HCT116 (cell line): Measurements from ENCODE around the gene ZNF398. TPM values are rescaled to one million over a fixed set of nuclear protein-coding genes. Genes with fewer than 3 reads are reported as not detected.

Experiments used
- ATAC-seq: fragments of 200-7000 bp; cut with Tn5 transposase; 2 replicates; pipeline ENCODE4 v1.9.1; 2020; ENCODE audit warnings: mild to moderate bottlenecking, moderate library complexity
- BruUV-seq: library from RNA; stranded (reverse); fragments of 400-500 nt; replicated peaks from 2 replicates; lab custom pipeline; 2021; lab: Mats Ljungman, UMichigan
- CTCF ChIA-PET: fragments of 300-600 bp; sonication (Branson Sonifier 250); formaldehyde crosslinking; loops from one replicate; lab custom pipeline; 2021; ENCODE audit warnings: antibody characterized with exemption; lab: Charles Lee
- POLR2A ChIA-PET: fragments of 300-600, 350-600 bp; sonication (Branson Sonifier 250); formaldehyde crosslinking; loops from one replicate; lab custom pipeline; 2021; ENCODE audit warnings: antibody characterized with exemption; lab: Charles Lee
- RAD21 ChIA-PET, 2 experiments: fragments of 300-600 bp; sonication (Branson Sonifier 250); formaldehyde crosslinking; loops; one replicate each; lab custom pipeline; 2023; ENCODE audit warnings: low total read pairs in 2 of 2; ENCODE audit not compliant: uncharacterized antibody in 2 of 2, unreplicated experiment in 2 of 2, low non-redundant PET in 1 of 2; lab: Charles Lee
- DNase-seq: peaks from one replicate; pipeline ENCODE4 v3.0.0-alpha.2; 2010; ENCODE audit warnings: low read depth, low spot score
- H2AFZ ChIP-seq: fragments of 200-600 bp; shearing (Covaris generic), sonication (generic); 2 replicates; pipeline ENCODE4 v1.6.1; 2017; ENCODE audit warnings: low read depth, mixed run types, mixed read lengths, antibody characterized with exemption, low read length; ENCODE audit not compliant: poor library complexity, severe bottlenecking
- H3K27ac ChIP-seq: 2 replicates; pipeline ENCODE4 v1.5.1; 2012; ENCODE audit warnings: low read depth, low read length
- H3K27me3 ChIP-seq: fragments of 200-600 bp; sonication (generic); 2 replicates; pipeline ENCODE4 v1.6.1; 2016; ENCODE audit warnings: mixed run types, low read length, mixed read lengths; ENCODE audit not compliant: insufficient read depth
- H3K36me3 ChIP-seq, 2 experiments: fragments of 200-500 bp in 1 of 2; fragments of 200-600 bp in 1 of 2; sonication (Bioruptor generic) in 1 of 2; sonication (generic) in 1 of 2; 2 replicates each; pipeline versions ENCODE4 v1.5.1 to v1.6.1; 2014 to 2016; ENCODE audit warnings: low read length in 2 of 2, inconsistent platforms in 1 of 2, mixed read lengths in 1 of 2, mixed run types in 1 of 2; ENCODE audit not compliant: insufficient read depth in 2 of 2, control insufficient read depth in 1 of 2
- H3K4me1 ChIP-seq, 2 experiments: fragments of 200-600 bp in 1 of 2; sonication (generic) in 1 of 2; 2 replicates each; pipeline versions ENCODE4 v1.5.1 to v1.6.1; 2012 to 2017; ENCODE audit warnings: low read length in 2 of 2, inconsistent platforms in 1 of 2, mild to moderate bottlenecking in 1 of 2, mixed read lengths in 1 of 2, mixed run types in 1 of 2, moderate library complexity in 1 of 2; ENCODE audit not compliant: insufficient read depth in 2 of 2, control insufficient read depth in 1 of 2
- H3K4me2 ChIP-seq: fragments of 200-600 bp; sonication (generic); 2 replicates; pipeline ENCODE4 v1.6.1; 2017; ENCODE audit warnings: mixed run types, low read length, mixed read lengths
- H3K4me3 ChIP-seq, 2 experiments: fragments of 200-600 bp in 1 of 2; sonication (generic) in 1 of 2; replicated peaks in 1 of 2; 2 replicates each; pipeline ENCODE4 v1.5.1; 2011 to 2016; ENCODE audit warnings: low read length in 2 of 2, control low read depth in 1 of 2, low read depth in 1 of 2, mild to moderate bottlenecking in 1 of 2, mixed read lengths in 1 of 2, mixed run types in 1 of 2
- H3K79me2 ChIP-seq: fragments of 200-600 bp; sonication (generic); 2 replicates; pipeline ENCODE4 v1.6.1; 2017; ENCODE audit warnings: mild to moderate bottlenecking, mixed run types, low read length, moderate library complexity, mixed read lengths; ENCODE audit not compliant: insufficient read depth
- H3K9ac ChIP-seq: fragments of 200-600 bp; sonication (generic); 2 replicates; pipeline ENCODE4 v1.6.1; 2016; ENCODE audit warnings: low read length, mixed read lengths
- H3K9me2 ChIP-seq: fragments of 200-600 bp; sonication (generic), shearing (Covaris generic); 2 replicates; pipeline ENCODE4 v1.6.1; 2017; ENCODE audit warnings: mixed run types, mild to moderate bottlenecking, moderate library complexity; ENCODE audit not compliant: insufficient read depth
- H3K9me3 ChIP-seq, 2 experiments: fragments of 200-500 bp in 1 of 2; fragments of 200-600 bp in 1 of 2; sonication (Bioruptor generic) in 1 of 2; sonication (generic) in 1 of 2; 2 replicates each; pipeline ENCODE4 v1.6.1; 2014 to 2017; ENCODE audit warnings: low read length in 2 of 2, mixed read lengths in 2 of 2, inconsistent platforms in 1 of 2, low read depth in 1 of 2, mild to moderate bottlenecking in 1 of 2, mixed run types in 1 of 2, moderate library complexity in 1 of 2; ENCODE audit not compliant: control insufficient read depth in 1 of 2, insufficient read depth in 1 of 2
- H4K20me1 ChIP-seq: fragments of 200-600 bp; sonication (generic), shearing (Covaris generic); 2 replicates; pipeline ENCODE4 v1.6.1; 2017; ENCODE audit warnings: mixed run types, mild to moderate bottlenecking, moderate library complexity; ENCODE audit not compliant: insufficient read depth
- CEBPB ChIP-seq: IDR thresholded peaks from 2 replicates; pipeline ENCODE4 v1.6.1; 2012; ENCODE audit warnings: low read depth
- FOSL1 ChIP-seq: IDR thresholded peaks from 2 replicates; pipeline ENCODE4 v1.6.1; 2012; ENCODE audit warnings: low read depth
- JUND ChIP-seq: IDR thresholded peaks from 2 replicates; pipeline ENCODE4 v1.6.1; 2012
- POLR2A ChIP-seq: IDR thresholded peaks from 2 replicates; pipeline ENCODE4 v1.7.0; 2011; ENCODE audit warnings: borderline replicate concordance; ENCODE audit not compliant: insufficient read depth, insufficient read length; ENCODE audit errors: extremely low read depth
- POLR2AphosphoS5 ChIP-seq: IDR thresholded peaks from 2 replicates; pipeline ENCODE4 v1.6.1; 2011; ENCODE audit warnings: mild to moderate bottlenecking, low read depth, low read length, moderate library complexity
- SP1 ChIP-seq: IDR thresholded peaks from 2 replicates; pipeline ENCODE4 v1.6.1; 2012; ENCODE audit warnings: low read depth
- SRF ChIP-seq: IDR thresholded peaks from 2 replicates; pipeline ENCODE4 v1.6.1; 2012; ENCODE audit warnings: low read depth
- YY1 ChIP-seq: IDR thresholded peaks from 2 replicates; pipeline ENCODE4 v1.6.1; 2011; ENCODE audit warnings: low read length, low read depth, moderate library complexity, mild to moderate bottlenecking; ENCODE audit not compliant: insufficient replicate concordance; ENCODE audit errors: extremely low read depth
- ZFX ChIP-seq: fragments of 450-650 bp; IDR thresholded peaks from 2 replicates; pipeline ENCODE4 v1.6.1; 2017
- intact Hi-C: fragments of 100-400 bp; cut with micrococcal nuclease; formaldehyde crosslinking; loops from 2 replicates; pipeline ENCODE4 v1.10.0; 2022
- total RNA-seq: library from RNA; stranded (reverse); gene quantifications from one replicate; pipeline ENCODE4 v1.2.1, GENCODE V29; 2021; ENCODE audit not compliant: unreplicated experiment
- TF ChIP-seq, protein P1 (sequence below), 3 experiments: fragments of 200-600 bp in 1 of 3; sonication (generic) in 1 of 3; IDR thresholded peaks in 2 of 3; conservative IDR thresholded peaks in 1 of 3; 2 replicates each; pipeline ENCODE4 v1.5.1; 2012 to 2017; ENCODE audit warnings: low read depth in 2 of 3, low read length in 2 of 3, antibody characterized with exemption in 1 of 3, borderline replicate concordance in 1 of 3, control low read depth in 1 of 3, mild to moderate bottlenecking in 1 of 3, mixed read lengths in 1 of 3, mixed run types in 1 of 3, moderate library complexity in 1 of 3; ENCODE audit not compliant: insufficient read depth in 1 of 3
- TF ChIP-seq, protein P2 (sequence below): IDR thresholded peaks from 2 replicates; pipeline ENCODE4 v1.6.1; 2012

ZNF398 gene
- total RNA-seq, 1 experiment from 2014 or later: 14.1 TPM

DNA sequence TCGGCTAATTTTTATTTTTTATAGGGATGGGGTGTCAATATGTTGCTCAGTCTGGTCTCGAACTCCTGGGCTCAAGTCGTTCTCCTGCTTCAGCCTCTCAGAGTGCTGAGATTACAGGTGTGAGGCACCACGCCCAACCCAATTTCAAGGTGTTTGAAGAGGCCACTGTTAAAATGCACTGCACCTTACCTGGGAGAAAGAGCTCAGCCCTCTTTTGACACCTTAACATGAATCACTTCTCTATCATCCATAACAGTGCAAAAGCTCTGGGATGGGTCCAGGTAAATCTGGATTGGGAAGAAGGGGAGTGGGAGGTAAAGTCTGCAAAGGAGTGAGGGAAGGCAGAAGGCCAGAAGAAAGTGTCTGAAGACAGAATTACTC is 47.5 kb downstream of the ZNF398 start:
- H3K9ac ChIP-seq: peak overlapping the region; percentile 89
- no peak; the same call in 1 of the 2 replicates for ATAC-seq
- TF ChIP-seq SRF (no peak), JUND (no peak), CEBPB (no peak), SP1 (no peak)
- peak overlapping the region; percentile 77 for H3K4me2 ChIP-seq
- H3K9me3 ChIP-seq: 0 out of 4 replicates have a peak, but pooled peaks cover 0 to 3% of the 10 kb centered on the region in 2 experiments
- no peak for DNase-seq
- H3K9me2 ChIP-seq: no peaks in the 10 kb centered on the region
- no peaks in the 10 kb centered on the region for H4K20me1 ChIP-seq
- H3K27me3 ChIP-seq: no peaks in the 10 kb centered on the region
- RAD21 ChIA-PET: interaction anchor here in 1 of 2 experiments (0.6 kb wide), 1 partner anchor 46 kb away, joined by 5 read pairs; no protein-coding TSS in a partner anchor
- BruUV-seq: no TSS peak
- H3K36me3 ChIP-seq: peaks cover 19 to 22% of the 10 kb centered on the region in 2 experiments
- H3K4me3 ChIP-seq: peak overlapping the region; percentile 91 to 95
- H3K27ac ChIP-seq: peak overlapping the region; percentile 99
- intact Hi-C loops: loop anchor here (5.0 kb wide), 1 partner anchor 38 kb away; no protein-coding TSS in a partner anchor
- peaks cover 10 to 17% of the 10 kb centered on the region in 2 experiments for H3K4me1 ChIP-seq
- CTCF ChIA-PET: interaction anchor here (1.2 to 1.7 kb wide), 4 partner anchors 9 to 129 kb away, joined by 4 to 9 read pairs (median 6); partner anchors contain the start of gene ZNF398
- H3K79me2 ChIP-seq: peaks cover 41% of the 10 kb centered on the region
- H2AFZ ChIP-seq: peak overlapping the region; percentile 83
- POLR2A ChIA-PET: interaction anchor here (0.5 to 1.6 kb wide), 6 partner anchors 8 to 578 kb away, joined by 3 to 6 read pairs (median 4); partner anchors contain the start of gene ZNF783

DNA sequence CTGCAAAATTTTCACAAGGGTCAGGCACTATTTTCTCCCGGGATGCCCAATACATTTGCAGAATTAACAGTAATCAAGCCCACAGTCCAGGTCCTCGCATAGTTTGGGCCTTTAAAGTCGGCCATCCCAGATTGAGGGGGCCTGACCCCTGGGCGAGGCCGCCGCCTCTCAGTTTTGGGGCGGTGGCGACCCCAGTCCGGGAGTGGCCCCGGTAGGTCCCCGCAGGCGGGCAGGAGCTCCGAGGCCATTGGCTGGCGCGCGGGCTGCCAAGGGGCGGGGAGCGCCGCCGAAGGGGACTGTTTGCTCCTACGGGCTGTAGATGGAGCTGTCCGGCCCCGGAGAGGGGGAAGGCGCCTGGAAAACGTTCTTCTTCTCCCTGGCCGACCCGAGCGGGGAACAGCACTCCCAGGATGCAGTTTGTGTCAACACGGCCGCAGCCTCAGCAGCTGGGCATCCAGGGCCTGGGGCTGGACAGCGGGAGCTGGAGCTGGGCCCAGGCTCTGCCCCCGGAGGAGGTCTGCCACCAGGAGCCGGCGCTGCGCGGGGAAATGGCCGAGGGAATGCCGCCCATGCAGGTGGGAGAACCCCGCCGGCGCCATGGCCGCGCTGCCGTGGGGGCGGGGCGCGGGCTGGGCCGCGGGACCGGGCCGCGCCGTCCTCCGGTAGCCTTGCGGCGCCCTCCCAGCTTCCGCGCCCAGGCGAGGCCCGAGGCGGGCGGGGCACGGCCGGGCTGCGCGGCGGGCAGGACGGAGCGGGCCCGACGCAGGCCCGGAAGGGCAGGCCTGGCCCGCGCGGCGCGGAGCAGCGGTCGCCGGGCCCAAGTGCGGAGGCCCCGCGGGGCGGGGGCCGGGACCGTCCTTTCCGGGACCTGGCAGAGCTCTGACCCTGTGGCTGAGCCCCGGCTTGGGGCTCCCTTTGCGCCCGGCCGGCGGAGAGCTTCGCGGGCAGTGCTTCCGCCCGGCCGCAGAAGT is 48.2 kb downstream of the ZNF398 start, which contains the start of gene ZNF282:
TSS of gene ZNF282 (plus strand) at position 367 of the 971 bp plus-strand sequence. CDS start at position 411, 44 bp downstream.
- Histone ChIP-seq H4K20me1 (no peaks in the 10 kb centered on the region), H3K27me3 (no peaks in the 10 kb centered on the region)
- peak; percentile 99 for TF ChIP-seq ZFX
- no peak for TF ChIP-seq FOSL1
- TF ChIP-seq POLR2A: peak; percentile 67
- TF ChIP-seq YY1: peak; percentile 59
- TF ChIP-seq, protein P1, sequence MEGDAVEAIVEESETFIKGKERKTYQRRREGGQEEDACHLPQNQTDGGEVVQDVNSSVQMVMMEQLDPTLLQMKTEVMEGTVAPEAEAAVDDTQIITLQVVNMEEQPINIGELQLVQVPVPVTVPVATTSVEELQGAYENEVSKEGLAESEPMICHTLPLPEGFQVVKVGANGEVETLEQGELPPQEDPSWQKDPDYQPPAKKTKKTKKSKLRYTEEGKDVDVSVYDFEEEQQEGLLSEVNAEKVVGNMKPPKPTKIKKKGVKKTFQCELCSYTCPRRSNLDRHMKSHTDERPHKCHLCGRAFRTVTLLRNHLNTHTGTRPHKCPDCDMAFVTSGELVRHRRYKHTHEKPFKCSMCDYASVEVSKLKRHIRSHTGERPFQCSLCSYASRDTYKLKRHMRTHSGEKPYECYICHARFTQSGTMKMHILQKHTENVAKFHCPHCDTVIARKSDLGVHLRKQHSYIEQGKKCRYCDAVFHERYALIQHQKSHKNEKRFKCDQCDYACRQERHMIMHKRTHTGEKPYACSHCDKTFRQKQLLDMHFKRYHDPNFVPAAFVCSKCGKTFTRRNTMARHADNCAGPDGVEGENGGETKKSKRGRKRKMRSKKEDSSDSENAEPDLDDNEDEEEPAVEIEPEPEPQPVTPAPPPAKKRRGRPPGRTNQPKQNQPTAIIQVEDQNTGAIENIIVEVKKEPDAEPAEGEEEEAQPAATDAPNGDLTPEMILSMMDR (IDR thresholded peaks at IDR 0.05 in 2 of 3, conservative IDR thresholded peaks at IDR 0.05 in 1 of 3; ENCODE audit: borderline replicate concordance in 1 of 3, insufficient read depth in 1 of 3, low read depth in 2 of 3, low read length in 2 of 3): peak; percentile 55 to 76 (median 65)
- TF ChIP-seq, protein P2, sequence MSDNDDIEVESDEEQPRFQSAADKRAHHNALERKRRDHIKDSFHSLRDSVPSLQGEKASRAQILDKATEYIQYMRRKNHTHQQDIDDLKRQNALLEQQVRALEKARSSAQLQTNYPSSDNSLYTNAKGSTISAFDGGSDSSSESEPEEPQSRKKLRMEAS: peak; percentile 68
- peak; percentile 6; the same call in 1 of the 2 replicates for TF ChIP-seq SP1
- TF ChIP-seq POLR2AphosphoS5: peak; percentile 84

More for the DNA sequence above, 48.2 kb downstream of the ZNF398 start, which contains the start of gene ZNF282:
- ATAC-seq (peak; percentile 96), DNase-seq (peak; percentile 67)
- Histone ChIP-seq H3K4me2 (peak within 1 kb of the TSS; percentile 82), H3K27ac (peak within 1 kb of the TSS; percentile 99), H3K4me3 (peak within 1 kb of the TSS; percentile 91 to 95), H3K9ac (peak within 1 kb of the TSS; percentile 89), H3K9me2 (no peaks in the 10 kb centered on the region), H2AFZ (peak within 1 kb of the TSS; percentile 83), H3K36me3 (peaks cover 26 to 27% of the 10 kb centered on the region in 2 experiments), H3K4me1 (peaks cover 10 to 17% of the 10 kb centered on the region in 2 experiments), H3K9me3 (peaks cover 0 to 3% of the 10 kb centered on the region in 2 experiments; a peak in 1 of 4 replicates), H3K79me2 (peaks cover 46% of the 10 kb centered on the region)
- ChIA-PET POLR2A (interaction anchor here (0.6 to 1.6 kb wide), 7 partner anchors 9 to 575 kb away, joined by 3 to 6 read pairs (median 4); partner anchors contain the start of gene ZNF783), RAD21 (no interaction called here), CTCF (interaction anchor here (0.7 to 1.7 kb wide), 6 partner anchors 10 to 130 kb away, joined by 3 to 9 read pairs (median 4); partner anchors contain the start of genes ZNF398 and ZNF425)
- intact Hi-C loops: loop anchor here (5.0 kb wide), 1 partner anchor 37 kb away; no protein-coding TSS in a partner anchor
- BruUV-seq: no TSS peak
